ENCODE data around the gene CLDN8. TPM values are rescaled to one million over a fixed set of nuclear protein-coding genes. Genes with fewer than 3 reads are reported as not detected.

CLDN8 gene
- not detected for polyA plus RNA-seq (2013, experiment 1 of 2)
- not detected for polyA plus RNA-seq (2013, experiment 2 of 2)

DNA sequence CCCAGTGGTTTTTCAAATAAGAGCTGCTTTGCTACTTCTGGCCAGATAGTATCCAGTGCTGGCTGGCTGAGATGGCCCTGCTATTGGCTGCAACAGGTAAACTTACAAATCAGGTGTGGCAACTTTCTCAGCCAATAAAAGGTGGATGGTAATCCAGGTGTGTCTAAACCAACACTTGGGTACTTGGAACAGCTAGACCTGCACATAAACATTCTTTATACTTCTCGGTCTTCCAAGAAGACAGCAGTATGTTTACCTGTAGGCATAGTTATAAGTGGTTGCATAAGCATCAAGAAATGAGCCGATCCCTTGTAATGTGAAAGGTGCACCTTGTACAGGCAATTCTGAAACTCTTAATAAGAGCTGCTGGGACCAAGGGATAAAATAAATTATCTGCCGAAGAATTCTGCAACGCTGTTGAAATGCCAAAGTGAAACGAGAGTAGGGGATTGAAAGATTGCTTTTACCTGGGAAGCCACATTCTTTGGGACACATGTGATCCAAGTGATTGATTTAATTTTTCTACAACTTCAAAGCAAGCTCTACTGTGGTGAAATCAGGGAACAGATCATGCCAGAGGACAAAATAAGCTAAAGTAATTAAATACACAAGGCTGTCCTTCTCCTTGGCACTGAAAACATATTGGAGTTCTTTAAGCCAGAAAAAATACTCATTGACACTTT is at the start of gene CLDN8:
CLDN8 (minus strand) TSS at position 57 of the 683 bp plus-strand sequence. CDS start 172 bp downstream, outside the sequence.
- no peak within 1 kb of the TSS for H3K4me3 ChIP-seq (ENCODE audit: low read length in 2 of 2)
- H3K14ac ChIP-seq (ENCODE audit: low read length) = no peak within 1 kb of the TSS
- H3K36me3 ChIP-seq (replicated peaks in 1 of 2; ENCODE audit: control insufficient read depth in 2 of 2, insufficient read depth in 2 of 2, low read length in 2 of 2) = no peaks in the 10 kb centered on the region
- no peak within 1 kb of the TSS for H3K4ac ChIP-seq (ENCODE audit: low read length)
- no peak within 1 kb of the TSS for H3K4me2 ChIP-seq (ENCODE audit: insufficient read depth, low read length, poor library complexity, severe bottlenecking)
- H4K8ac ChIP-seq (ENCODE audit: low read depth, low read length) = no peak within 1 kb of the TSS
- H2AK5ac ChIP-seq (ENCODE audit: low read depth, low read length) = no peak within 1 kb of the TSS
- H2BK12ac ChIP-seq (ENCODE audit: low read length) = no peak within 1 kb of the TSS
- H3K23ac ChIP-seq (ENCODE audit: low read depth, low read length, poor library complexity) = no peak within 1 kb of the TSS
- H2AFZ ChIP-seq (ENCODE audit: low read length) = no peak within 1 kb of the TSS
- no peak within 1 kb of the TSS for H2BK15ac ChIP-seq (ENCODE audit: low read length)
- no peaks in the 10 kb centered on the region for H3K9me3 ChIP-seq (replicated peaks in 1 of 2; ENCODE audit: control insufficient read depth in 2 of 2, insufficient read depth in 1 of 2, low read depth in 1 of 2, low read length in 2 of 2)
- no CpG with 5 or more reads among the region's 5 CpGs for WGBS, 2 donors (ENCODE audit: extremely low coverage in 2 of 2, insufficient read length in 2 of 2, insufficient replicate concordance in 1 of 2)
- peak within 1 kb of the TSS; percentile 0 for H3K18ac ChIP-seq (ENCODE audit: low read length)
- no peak within 1 kb of the TSS for H2BK5ac ChIP-seq (ENCODE audit: low read length)
- no peaks in the 10 kb centered on the region for H3K27me3 ChIP-seq (ENCODE audit: control insufficient read depth in 3 of 3, insufficient read depth in 3 of 3, low read depth in 1 of 3, low read length in 3 of 3)
- H2BK120ac ChIP-seq (ENCODE audit: low read depth, low read length) = no peak within 1 kb of the TSS
- no peak within 1 kb of the TSS for H3K9ac ChIP-seq (ENCODE audit: low read depth, low read length, poor library complexity)
- no peak for DNase-seq (ENCODE audit: low spot score)
- no peak within 1 kb of the TSS for H3K27ac ChIP-seq (replicated peaks; ENCODE audit: low read length)
- H4K91ac ChIP-seq (ENCODE audit: low read depth, low read length, poor library complexity) = no peak within 1 kb of the TSS
- no peaks in the 10 kb centered on the region for H3K79me1 ChIP-seq (ENCODE audit: low read depth, low read length)
- no peaks in the 10 kb centered on the region for H3K4me1 ChIP-seq (ENCODE audit: control insufficient read depth in 2 of 2, insufficient read depth in 1 of 2, low read depth in 1 of 2, low read length in 2 of 2)

DNA sequence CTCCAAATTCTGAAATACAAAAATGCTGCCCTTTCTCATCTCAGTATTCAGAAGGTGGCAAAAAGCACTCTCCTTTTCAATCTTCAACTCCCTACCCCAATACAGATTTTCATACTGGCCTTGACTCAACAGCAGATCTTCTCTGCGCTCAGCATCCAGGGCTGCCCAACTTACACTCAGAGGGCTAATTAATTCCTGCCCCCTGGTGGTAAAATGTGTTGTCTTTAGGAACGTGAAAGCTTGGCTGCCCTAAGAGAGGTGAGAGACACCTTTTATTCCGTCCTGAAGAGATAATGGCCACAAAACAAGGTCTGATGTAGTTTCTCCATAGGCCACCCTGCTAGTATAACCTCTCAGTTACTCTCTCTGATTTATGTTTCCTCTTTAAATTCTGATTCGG is 41.9 kb upstream of the CLDN8 start:
- Histone ChIP-seq H4K91ac (ENCODE audit: low read depth, low read length, poor library complexity) (no peak overlapping the region), H2BK12ac (ENCODE audit: low read length) (no peak overlapping the region), H2AFZ (ENCODE audit: low read length) (no peak overlapping the region), H3K9ac (ENCODE audit: low read depth, low read length, poor library complexity) (no peak overlapping the region), H4K8ac (ENCODE audit: low read depth, low read length) (no peak overlapping the region), H3K27me3 (ENCODE audit: control insufficient read depth in 3 of 3, insufficient read depth in 3 of 3, low read depth in 1 of 3, low read length in 3 of 3) (no peaks in the 10 kb centered on the region), H2BK120ac (ENCODE audit: low read depth, low read length) (no peak overlapping the region), H3K9me3 (replicated peaks in 1 of 2; ENCODE audit: control insufficient read depth in 2 of 2, insufficient read depth in 1 of 2, low read depth in 1 of 2, low read length in 2 of 2) (no peaks in the 10 kb centered on the region), H3K79me1 (ENCODE audit: low read depth, low read length) (no peaks in the 10 kb centered on the region), H2AK5ac (ENCODE audit: low read depth, low read length) (no peak overlapping the region), H3K4ac (ENCODE audit: low read length) (no peak overlapping the region), H2BK5ac (ENCODE audit: low read length) (no peak overlapping the region), H3K36me3 (replicated peaks in 1 of 2; ENCODE audit: control insufficient read depth in 2 of 2, insufficient read depth in 2 of 2, low read length in 2 of 2) (no peaks in the 10 kb centered on the region), H3K4me3 (ENCODE audit: low read length in 2 of 2) (no peak overlapping the region), H3K4me2 (ENCODE audit: insufficient read depth, low read length, poor library complexity, severe bottlenecking) (no peak overlapping the region), H3K18ac (ENCODE audit: low read length) (no peak overlapping the region), H3K27ac (replicated peaks; ENCODE audit: low read length) (no peak overlapping the region), H3K4me1 (ENCODE audit: control insufficient read depth in 2 of 2, insufficient read depth in 1 of 2, low read depth in 1 of 2, low read length in 2 of 2) (no peaks in the 10 kb centered on the region), H2BK15ac (ENCODE audit: low read length) (no peak overlapping the region), H3K14ac (ENCODE audit: low read length) (no peak overlapping the region), H3K23ac (ENCODE audit: low read depth, low read length, poor library complexity) (no peak overlapping the region)
- peak; percentile 26 for DNase-seq (ENCODE audit: low spot score)
- no CpG with 5 or more reads among the region's 4 CpGs for WGBS, 2 donors (ENCODE audit: extremely low coverage in 2 of 2, insufficient read length in 2 of 2, insufficient replicate concordance in 1 of 2)

DNA sequence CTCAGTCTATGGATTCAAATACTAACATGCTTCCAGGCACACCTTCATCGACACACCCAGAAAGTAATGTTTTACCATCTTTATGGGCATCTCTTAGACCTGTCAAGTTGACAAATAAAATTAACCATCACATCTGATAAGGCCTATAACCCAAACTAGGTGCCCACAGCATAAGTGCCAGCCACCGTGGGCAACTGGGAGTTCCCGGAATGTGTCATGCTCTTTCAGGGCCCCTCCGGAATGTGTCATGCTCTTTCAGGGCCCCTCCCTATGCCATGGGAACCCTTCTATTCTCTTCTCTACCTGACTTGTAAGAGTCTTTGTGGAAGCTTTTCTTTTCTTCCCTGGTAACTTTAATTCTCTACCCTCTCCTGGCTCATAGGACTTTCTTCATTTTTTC is 40.2 kb upstream of the CLDN8 start:
- Histone ChIP-seq H3K27ac (replicated peaks; ENCODE audit: low read length) (no peak overlapping the region), H3K4me3 (ENCODE audit: low read length in 2 of 2) (no peak overlapping the region), H2BK5ac (ENCODE audit: low read length) (no peak overlapping the region), H2AFZ (ENCODE audit: low read length) (no peak overlapping the region), H3K4me2 (ENCODE audit: insufficient read depth, low read length, poor library complexity, severe bottlenecking) (no peak overlapping the region), H4K8ac (ENCODE audit: low read depth, low read length) (no peak overlapping the region), H4K91ac (ENCODE audit: low read depth, low read length, poor library complexity) (no peak overlapping the region), H3K14ac (ENCODE audit: low read length) (no peak overlapping the region), H2BK120ac (ENCODE audit: low read depth, low read length) (no peak overlapping the region), H3K36me3 (replicated peaks in 1 of 2; ENCODE audit: control insufficient read depth in 2 of 2, insufficient read depth in 2 of 2, low read length in 2 of 2) (no peaks in the 10 kb centered on the region), H3K9ac (ENCODE audit: low read depth, low read length, poor library complexity) (no peak overlapping the region), H2BK15ac (ENCODE audit: low read length) (no peak overlapping the region), H3K4me1 (ENCODE audit: control insufficient read depth in 2 of 2, insufficient read depth in 1 of 2, low read depth in 1 of 2, low read length in 2 of 2) (no peaks in the 10 kb centered on the region), H2AK5ac (ENCODE audit: low read depth, low read length) (no peak overlapping the region), H2BK12ac (ENCODE audit: low read length) (no peak overlapping the region), H3K79me1 (ENCODE audit: low read depth, low read length) (no peaks in the 10 kb centered on the region), H3K18ac (ENCODE audit: low read length) (no peak overlapping the region), H3K9me3 (replicated peaks in 1 of 2; ENCODE audit: control insufficient read depth in 2 of 2, insufficient read depth in 1 of 2, low read depth in 1 of 2, low read length in 2 of 2) (no peaks in the 10 kb centered on the region), H3K27me3 (ENCODE audit: control insufficient read depth in 3 of 3, insufficient read depth in 3 of 3, low read depth in 1 of 3, low read length in 3 of 3) (no peaks in the 10 kb centered on the region), H3K23ac (ENCODE audit: low read depth, low read length, poor library complexity) (no peak overlapping the region), H3K4ac (ENCODE audit: low read length) (no peak overlapping the region)
- WGBS, 2 donors (ENCODE audit: extremely low coverage in 2 of 2, insufficient read length in 2 of 2, insufficient replicate concordance in 1 of 2) = no CpG with 5 or more reads among the region's 4 CpGs
- no peak for DNase-seq (ENCODE audit: low spot score)

DNA sequence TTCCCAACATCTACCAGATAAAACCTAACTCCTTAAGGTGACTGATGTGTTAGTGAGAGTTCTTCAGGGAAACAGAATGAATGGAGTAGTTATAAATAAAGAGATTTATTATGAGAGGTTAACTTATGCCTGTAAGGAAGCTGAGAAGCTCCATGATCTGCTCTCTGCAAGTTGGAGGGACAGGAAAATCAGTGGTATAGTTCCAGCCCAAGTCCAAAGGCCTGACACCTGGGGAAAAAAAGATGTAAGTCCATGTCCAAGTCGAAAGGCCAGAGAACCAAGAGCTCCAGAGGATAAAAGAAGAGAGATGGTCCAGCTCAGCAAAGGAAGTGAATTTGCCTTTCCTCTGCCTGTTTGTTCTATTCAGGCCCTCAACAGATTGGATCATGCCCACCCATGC is 39.8 kb upstream of the CLDN8 start:
- H3K23ac ChIP-seq (ENCODE audit: low read depth, low read length, poor library complexity) = no peak overlapping the region
- DNase-seq (ENCODE audit: low spot score) = no peak
- no peak overlapping the region for H2AK5ac ChIP-seq (ENCODE audit: low read depth, low read length)
- H4K91ac ChIP-seq (ENCODE audit: low read depth, low read length, poor library complexity) = no peak overlapping the region
- H2BK12ac ChIP-seq (ENCODE audit: low read length) = no peak overlapping the region
- no peaks in the 10 kb centered on the region for H3K4me1 ChIP-seq (ENCODE audit: control insufficient read depth in 2 of 2, insufficient read depth in 1 of 2, low read depth in 1 of 2, low read length in 2 of 2)
- no peaks in the 10 kb centered on the region for H3K36me3 ChIP-seq (replicated peaks in 1 of 2; ENCODE audit: control insufficient read depth in 2 of 2, insufficient read depth in 2 of 2, low read length in 2 of 2)
- WGBS, 2 donors (ENCODE audit: extremely low coverage in 2 of 2, insufficient read length in 2 of 2, insufficient replicate concordance in 1 of 2) = no CpG with 5 or more reads among the region's 1 CpG
- no peaks in the 10 kb centered on the region for H3K27me3 ChIP-seq (ENCODE audit: control insufficient read depth in 3 of 3, insufficient read depth in 3 of 3, low read depth in 1 of 3, low read length in 3 of 3)
- no peak overlapping the region for H4K8ac ChIP-seq (ENCODE audit: low read depth, low read length)
- no peak overlapping the region for H3K27ac ChIP-seq (replicated peaks; ENCODE audit: low read length)
- no peak overlapping the region for H2BK120ac ChIP-seq (ENCODE audit: low read depth, low read length)
- no peak overlapping the region for H2AFZ ChIP-seq (ENCODE audit: low read length)
- no peak overlapping the region for H3K18ac ChIP-seq (ENCODE audit: low read length)
- no peak overlapping the region for H2BK15ac ChIP-seq (ENCODE audit: low read length)
- no peaks in the 10 kb centered on the region for H3K79me1 ChIP-seq (ENCODE audit: low read depth, low read length)
- H3K9ac ChIP-seq (ENCODE audit: low read depth, low read length, poor library complexity) = no peak overlapping the region
- no peak overlapping the region for H3K4me2 ChIP-seq (ENCODE audit: insufficient read depth, low read length, poor library complexity, severe bottlenecking)
- H3K4ac ChIP-seq (ENCODE audit: low read length) = no peak overlapping the region
- no peak overlapping the region for H3K4me3 ChIP-seq (ENCODE audit: low read length in 2 of 2)
- H3K14ac ChIP-seq (ENCODE audit: low read length) = no peak overlapping the region
- no peaks in the 10 kb centered on the region for H3K9me3 ChIP-seq (replicated peaks in 1 of 2; ENCODE audit: control insufficient read depth in 2 of 2, insufficient read depth in 1 of 2, low read depth in 1 of 2, low read length in 2 of 2)
- no peak overlapping the region for H2BK5ac ChIP-seq (ENCODE audit: low read length)

All from neuronal stem cell (in vitro differentiated cells).